WTC11 (cell line): ENCODE data around the gene OGDH.

Experiments
- E2F1 ChIP-seq: sonication (generic); formaldehyde crosslinking; IDR thresholded peaks from 2 replicates; pipeline ENCODE4 v1.8.0; 2022; ENCODE audit warnings: mild to moderate bottlenecking, missing genetic modification reagents
- SMAD3 ChIP-seq: sonication (generic); formaldehyde crosslinking; IDR thresholded peaks from 2 replicates; pipeline ENCODE4 v1.8.0; 2022; ENCODE audit warnings: missing genetic modification reagents, mild to moderate bottlenecking, borderline replicate concordance

- no peak for TF ChIP-seq E2F1
- TF ChIP-seq SMAD3: no peak
Observed at GRCh38 chr7:44626620-44627019, 20.2 kb downstream of the OGDH start.
